CD4-positive, alpha-beta T cell (primary cell): ENCODE measurements around the gene FILIP1L. TPM values are rescaled to one million over a fixed set of nuclear protein-coding genes. Genes with fewer than 3 reads are reported as not detected.

Experiments used
- ATAC-seq: fragments of 200-7000 bp; cut with Tn5 transposase; one replicate; pipeline ENCODE4 v1.10.0; 2022; ENCODE audit warnings: mild to moderate bottlenecking; ENCODE audit not compliant: poor library complexity
- CTCF ChIA-PET: fragments of 350-600 bp; sonication (Branson Sonifier 250); formaldehyde crosslinking; loops from one replicate; lab custom pipeline; 2021; ENCODE audit warnings: antibody characterized with exemption, inconsistent platforms; lab: Charles Lee
- POLR2A ChIA-PET: fragments of 350-600 bp; sonication (Branson Sonifier 250); formaldehyde crosslinking; loops from one replicate; lab custom pipeline; 2021; ENCODE audit warnings: antibody characterized with exemption, inconsistent platforms; lab: Charles Lee
- DNase-seq, 14 experiments: peaks; one replicate each; pipeline ENCODE4 v3.0.0-alpha.2; 2013 to 2020; ENCODE audit warnings: mixed read lengths in 2 of 14
- H3K27ac ChIP-seq, 2 donors: one replicate each; pipeline versions ENCODE4 v1.5.1 to v1.7.0; 2013; ENCODE audit warnings: low read length in 2 of 2, low read depth in 1 of 2, mild to moderate bottlenecking in 1 of 2
- H3K27me3 ChIP-seq, 2 experiments: 1 replicate in 1 of 2; 2 replicates in 1 of 2; pipeline versions ENCODE4 v1.6.1 to v1.7.0; 2013; ENCODE audit warnings: low read length in 2 of 2, control low read depth in 1 of 2, mild to moderate bottlenecking in 1 of 2, moderate library complexity in 1 of 2; ENCODE audit not compliant: insufficient read depth in 2 of 2, control insufficient read depth in 1 of 2
- H3K36me3 ChIP-seq: one replicate; pipeline ENCODE4 v1.6.1; 2013; ENCODE audit warnings: low read length, control low read depth; ENCODE audit not compliant: insufficient read depth
- H3K4me1 ChIP-seq: one replicate; pipeline ENCODE4 v1.6.1; 2013; ENCODE audit warnings: low read length, control low read depth; ENCODE audit not compliant: insufficient read depth
- H3K4me3 ChIP-seq: one replicate; pipeline ENCODE4 v1.5.1; 2013; ENCODE audit warnings: mild to moderate bottlenecking, low read length, moderate library complexity
- H3K9me3 ChIP-seq, 2 experiments: 1 replicate in 1 of 2; 2 replicates in 1 of 2; pipeline versions ENCODE4 v1.6.1 to v1.7.0; 2013; ENCODE audit warnings: low read length in 2 of 2, mild to moderate bottlenecking in 2 of 2, control low read depth in 1 of 2, moderate library complexity in 1 of 2; ENCODE audit not compliant: control insufficient read depth in 1 of 2, insufficient read depth in 1 of 2
- H3K27ac Mint-ChIP-seq: one replicate; pipeline ENCODE4 v1.8.0; 2020; ENCODE audit warnings: mixed read lengths
- H3K27me3 Mint-ChIP-seq: one replicate; pipeline ENCODE4 v1.8.0; 2021; ENCODE audit warnings: mixed read lengths
- H3K36me3 Mint-ChIP-seq: one replicate; pipeline ENCODE4 v1.8.0; 2021; ENCODE audit warnings: low read depth, mixed read lengths
- H3K4me1 Mint-ChIP-seq: one replicate; pipeline ENCODE4 v1.8.0; 2021; ENCODE audit warnings: low read depth, mixed read lengths
- H3K4me3 Mint-ChIP-seq: one replicate; pipeline ENCODE4 v1.8.0; 2020; ENCODE audit warnings: mild to moderate bottlenecking, mixed read lengths
- H3K9me3 Mint-ChIP-seq: one replicate; pipeline ENCODE4 v1.8.0; 2020; ENCODE audit warnings: mixed read lengths
- CTCF ChIP-seq: fragments of 200-600 bp; IDR thresholded peaks from one replicate; pipeline ENCODE4 v1.8.0; 2022; ENCODE audit warnings: antibody characterized with exemption, mild to moderate bottlenecking
- intact Hi-C, 2 experiments: fragments of 100-400 bp; cut with DNase I in 1 of 2; cut with micrococcal nuclease in 1 of 2; formaldehyde crosslinking; loops; one replicate each; pipeline versions ENCODE4 v1.15.1 to v1.9.0; 2023 to 2025; cut with DNase I, micrococcal nuclease
- total RNA-seq, 174 experiments: library from RNA in 2 of 174; stranded (reverse) in 2 of 174; gene quantifications; one replicate each; pipeline ENCODE4 v1.2.3 and lab custom pipeline; 2021 to 2026

FILIP1L gene
- total RNA-seq, 2 experiments from 2014 or later: 0.08 to 0.28 TPM

GRCh38 chr3:100155590-100155989 lies 41.3 kb upstream of the FILIP1L start:
- TF ChIP-seq CTCF: no peak
- no peaks in the 10 kb centered on the region for H3K27me3 ChIP-seq
- intact Hi-C loops: no loop called here
- no peak overlapping the region for H3K27ac ChIP-seq
- DNase-seq (no peak), ATAC-seq (no peak)
- Mint-ChIP-seq H3K36me3 (peaks cover 81% of the 10 kb centered on the region), H3K9me3 (peaks cover 8% of the 10 kb centered on the region), H3K27ac (no peak overlapping the region), H3K4me3 (no peak overlapping the region), H3K4me1 (no peaks in the 10 kb centered on the region), H3K27me3 (no peaks in the 10 kb centered on the region)
- H3K9me3 ChIP-seq: peaks cover 7 to 15% of the 10 kb centered on the region in 2 experiments
- H3K36me3 ChIP-seq: peaks cover 2% of the 10 kb centered on the region
- ChIA-PET CTCF (interaction anchor here (0.9 kb wide), 1 partner anchor 20 kb away, joined by 4 read pairs; no protein-coding TSS in a partner anchor), POLR2A (no interaction called here)
- H3K4me1 ChIP-seq: no peaks in the 10 kb centered on the region
- no peak overlapping the region for H3K4me3 ChIP-seq

- Histone ChIP-seq H3K4me1 (no peaks in the 10 kb centered on the region), H3K36me3 (peaks cover 2% of the 10 kb centered on the region), H3K27ac (no peak overlapping the region), H3K27me3 (no peaks in the 10 kb centered on the region), H3K4me3 (no peak overlapping the region), H3K9me3 (peaks cover 7 to 15% of the 10 kb centered on the region in 2 experiments)
- Mint-ChIP-seq H3K27me3 (no peaks in the 10 kb centered on the region), H3K27ac (no peak overlapping the region), H3K9me3 (peaks cover 8% of the 10 kb centered on the region), H3K36me3 (peaks cover 81% of the 10 kb centered on the region), H3K4me1 (no peaks in the 10 kb centered on the region), H3K4me3 (no peak overlapping the region)
- ATAC-seq (no peak), DNase-seq (no peak)
- ChIA-PET CTCF (interaction anchor here (0.9 kb wide), 1 partner anchor 19 kb away, joined by 4 read pairs; no protein-coding TSS in a partner anchor), POLR2A (no interaction called here)
- no peak for TF ChIP-seq CTCF
- intact Hi-C loops: no loop called here
Observed at GRCh38 chr3:100155128-100155527, 40.8 kb upstream of the FILIP1L start.

GRCh38 chr3:100154171-100154570 lies 39.9 kb upstream of the FILIP1L start:
- peaks cover 81% of the 10 kb centered on the region for H3K36me3 Mint-ChIP-seq
- peaks cover 8% of the 10 kb centered on the region for H3K9me3 Mint-ChIP-seq
- no peak for DNase-seq
- POLR2A ChIA-PET: no interaction called here
- Histone ChIP-seq H3K36me3 (peaks cover 3% of the 10 kb centered on the region), H3K27ac (no peak overlapping the region), H3K27me3 (no peaks in the 10 kb centered on the region), H3K4me3 (no peak overlapping the region), H3K9me3 (peaks cover 7 to 15% of the 10 kb centered on the region in 2 experiments), H3K4me1 (no peaks in the 10 kb centered on the region)
- H3K27ac Mint-ChIP-seq: no peak overlapping the region
- ATAC-seq: no peak
- no peak for TF ChIP-seq CTCF
- H3K27me3 Mint-ChIP-seq: no peaks in the 10 kb centered on the region
- CTCF ChIA-PET: no interaction called here
- no peaks in the 10 kb centered on the region for H3K4me1 Mint-ChIP-seq
- intact Hi-C loops: no loop called here
- H3K4me3 Mint-ChIP-seq: no peak overlapping the region
